ENCODE results near the gene AP1B1. TPM values are rescaled to one million over a fixed set of nuclear protein-coding genes. Genes with fewer than 3 reads are reported as not detected.

Gene AP1B1
- total RNA-seq, 1 donor from 2014 or later = 91.8 TPM

GRCh38 chr22:29302402-29302680 is 86.0 kb downstream of the AP1B1 start:
- intact Hi-C loops (cut with micrococcal nuclease) = no loop called here

GRCh38 chr22:29301716-29302401 is 86.5 kb downstream of the AP1B1 start:
- intact Hi-C loops (cut with micrococcal nuclease) = no loop called here

- intact Hi-C loops (cut with micrococcal nuclease) = no loop called here
Observed at GRCh38 chr22:29300807-29301601, 87.4 kb downstream of the AP1B1 start.

GRCh38 chr22:29300467-29300806 is 87.9 kb downstream of the AP1B1 start:
- intact Hi-C loops (cut with micrococcal nuclease) = no loop called here

- intact Hi-C loops (cut with micrococcal nuclease) = no loop called here
Observed at GRCh38 chr22:29299136-29299900, 89.1 kb downstream of the AP1B1 start.

GRCh38 chr22:29298641-29299040 is 89.7 kb downstream of the AP1B1 start:
- intact Hi-C loops (cut with micrococcal nuclease) = no loop called here

GRCh38 chr22:29292379-29292778 is 96.0 kb downstream of the AP1B1 start:
- intact Hi-C loops (cut with micrococcal nuclease) = no loop called here

GRCh38 chr22:29291215-29291614 is 97.2 kb downstream of the AP1B1 start:
- intact Hi-C loops (cut with micrococcal nuclease) = no loop called here

- intact Hi-C loops (cut with micrococcal nuclease) = no loop called here
Observed at GRCh38 chr22:29290061-29290460, 98.3 kb downstream of the AP1B1 start.

GRCh38 chr22:29288837-29289236 is 99.5 kb downstream of the AP1B1 start:
- intact Hi-C loops (cut with micrococcal nuclease) = no loop called here

- intact Hi-C loops (cut with micrococcal nuclease) = no loop called here
Observed at GRCh38 chr22:29284196-29284595, 104.2 kb downstream of the AP1B1 start.

GRCh38 chr22:29277927-29278326 is 110.4 kb downstream of the AP1B1 start:
- intact Hi-C loops (cut with micrococcal nuclease) = no loop called here

Other genes with a start within 250 kb of the AP1B1 start
- gene EMID1, start 182.7 kb downstream of the AP1B1 start, total RNA-seq = not detected in 2 replicates
- gene RHBDD3, start 120.6 kb downstream of the AP1B1 start, total RNA-seq = 44.8 and 48.0 TPM in 2 replicates
- 390 and 397 TPM in 2 replicates for gene EWSR1, start 120.3 kb downstream of the AP1B1 start, total RNA-seq
- 2.7 TPM in 2 replicates for gene GAS2L1, start 81.9 kb downstream of the AP1B1 start, total RNA-seq
- 0.49 and 0.76 TPM in 2 replicates for gene RASL10A, start 72.9 kb downstream of the AP1B1 start, total RNA-seq
- 0.15 TPM in 1 of 2 replicates, not detected in the other for gene RFPL1, start 50.0 kb upstream of the AP1B1 start, total RNA-seq
- 3.1 and 3.2 TPM in 2 replicates for gene NEFH, start 91.6 kb upstream of the AP1B1 start, total RNA-seq
- gene THOC5, start 165.2 kb upstream of the AP1B1 start, total RNA-seq = 53.7 and 56.0 TPM in 2 replicates
- 37.1 and 40.3 TPM in 2 replicates for gene NIPSNAP1, start 192.5 kb upstream of the AP1B1 start, total RNA-seq
- 59.1 and 60.1 TPM in 2 replicates for gene NF2, start 215.1 kb upstream of the AP1B1 start, total RNA-seq

All from T-helper 1 cell treated with Interleukin-12 subunit alpha and Interleukin-12 subunit beta and Interleukin-4 antibody, amounts not matched to agents 30 ng/mL and 1 ng/mL, for 36 hours (primary cell).